NCI-H526 treated with DMSO at 0.1 percent for 48 hours (cell line): Measurements from ENCODE around the gene PPFIBP2.
A peak's percentile ranks its signal among the peaks of the same experiment; 100 is the strongest.

Experiments
- DNase-seq: peaks from one replicate; lab custom pipeline; 2025; lab: John Stamatoyannopoulos, UW

PPFIBP2 gene

GRCh38 chr11:7600205-7600775 is 86.5 kb downstream of the PPFIBP2 start:
- DNase-seq: no peak

DNA sequence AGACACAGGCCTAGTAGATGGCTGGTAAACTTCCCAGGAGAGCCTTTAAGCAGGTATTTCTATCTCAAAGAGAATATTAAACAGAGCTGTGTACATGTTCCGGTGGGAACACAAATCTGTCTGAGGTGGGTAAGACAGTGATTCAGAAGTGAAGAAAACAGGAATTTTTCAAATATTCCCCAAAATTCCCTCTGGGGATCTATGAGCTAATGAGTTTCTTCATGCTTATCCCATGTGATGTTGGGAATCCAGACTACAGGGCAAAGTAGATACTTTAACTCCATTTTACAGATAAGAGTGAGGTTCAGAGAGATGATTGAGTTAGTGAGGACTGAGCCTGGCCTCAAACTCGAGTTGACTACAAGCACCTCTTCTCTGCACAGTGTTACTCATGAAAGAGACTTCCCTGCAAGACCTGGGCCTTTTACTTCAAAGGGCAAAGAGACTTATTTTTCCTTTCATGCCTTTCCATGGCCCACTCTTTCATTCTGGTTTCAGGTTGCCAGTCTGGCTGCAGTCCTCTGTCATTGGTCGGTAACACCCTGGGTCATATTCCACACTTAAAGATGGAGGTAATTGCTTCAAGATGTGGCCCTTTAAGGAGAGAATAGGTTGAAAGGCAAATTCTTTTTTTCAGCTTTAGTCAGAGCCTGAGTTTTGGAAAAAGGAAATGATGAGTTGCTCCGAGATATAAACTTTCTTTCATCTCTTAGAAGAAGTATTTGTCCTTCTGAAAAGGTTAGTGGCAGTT is 89.4 kb downstream of the PPFIBP2 start:
- DNase-seq: no peak

- no peak for DNase-seq
These were observed 90.6 kb downstream of the PPFIBP2 start for GRCh38 chr11:7604331-7604955.

GRCh38 chr11:7605186-7605943 is 91.6 kb downstream of the PPFIBP2 start:
- DNase-seq: no peak

DNA sequence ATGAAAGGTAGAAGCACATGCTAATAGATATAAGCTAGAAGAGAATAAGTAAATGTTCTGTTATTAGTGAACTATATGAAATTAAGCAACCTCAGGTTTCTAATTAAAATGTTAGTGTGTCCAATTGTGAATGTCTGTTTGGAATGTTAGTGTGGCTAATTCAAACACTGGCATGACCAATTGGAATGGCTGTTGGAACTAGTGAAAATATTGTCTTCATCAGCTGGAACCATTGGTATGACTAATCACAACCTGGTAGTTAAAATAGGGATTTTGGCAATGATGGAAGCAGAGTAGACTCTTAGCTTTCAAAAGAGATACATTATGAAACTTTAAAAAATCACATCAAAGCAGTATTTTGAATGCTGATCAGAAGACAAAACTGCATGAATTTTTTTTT is 92.7 kb downstream of the PPFIBP2 start:
- no peak for DNase-seq

DNA sequence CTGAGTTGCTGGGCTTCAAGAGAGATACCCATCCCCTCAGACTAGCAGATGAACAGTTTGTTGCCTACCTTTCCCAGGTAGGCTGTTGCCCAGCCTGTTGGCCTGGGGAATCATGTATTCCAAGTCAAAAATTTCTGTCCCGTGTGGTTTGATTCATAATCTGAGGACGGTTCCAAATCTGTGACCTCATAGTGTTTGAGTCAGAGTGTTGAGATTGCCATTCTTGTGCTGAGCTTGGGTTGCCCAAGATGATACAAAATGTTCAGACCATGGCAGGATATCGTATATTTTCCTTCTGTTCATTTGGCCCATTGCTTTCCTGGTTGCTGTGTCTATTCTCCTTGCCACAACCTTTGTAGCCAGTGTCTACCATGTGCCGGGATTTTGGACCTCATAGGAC is 95.2 kb downstream of the PPFIBP2 start:
- DNase-seq: no peak

DNA sequence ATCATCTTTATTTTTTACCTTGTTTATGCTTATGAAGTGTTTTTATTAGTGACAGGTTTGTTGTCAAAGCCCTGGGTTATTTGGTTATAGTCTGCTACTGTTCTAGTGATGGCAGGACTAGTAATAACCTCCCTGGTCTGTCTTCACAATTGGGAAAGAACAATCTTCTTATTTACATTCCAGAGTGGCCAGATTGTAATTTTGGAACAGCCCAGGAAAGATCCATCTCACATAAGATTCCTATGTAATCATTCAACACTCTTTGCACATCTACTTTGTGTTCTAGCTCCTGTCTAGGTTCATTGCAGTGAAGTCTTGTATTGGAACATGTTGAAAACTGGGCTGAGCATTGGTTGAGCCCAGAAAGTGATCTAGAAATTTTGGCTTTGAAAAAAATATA is 95.7 kb downstream of the PPFIBP2 start:
- DNase-seq: no peak

DNA sequence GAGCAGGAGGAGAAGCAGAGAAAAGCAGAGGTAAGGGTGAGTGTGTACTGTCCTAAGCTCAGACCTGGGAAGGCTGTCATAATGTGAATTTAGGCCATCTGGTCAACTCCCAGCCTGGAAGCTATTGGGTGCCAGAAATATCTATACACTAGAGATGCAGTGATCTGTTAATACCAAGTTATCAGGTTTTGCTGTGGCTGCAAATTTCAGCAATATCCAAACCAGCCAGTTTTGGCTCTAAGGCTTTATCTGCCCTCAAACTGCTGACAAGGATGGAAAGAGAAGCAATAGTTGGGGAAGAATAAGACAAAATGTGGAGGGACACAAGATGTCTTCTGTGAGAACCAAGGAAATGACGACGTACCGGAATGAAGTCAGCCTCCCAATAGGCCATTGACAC is 96.6 kb downstream of the PPFIBP2 start:
- no peak for DNase-seq

DNA sequence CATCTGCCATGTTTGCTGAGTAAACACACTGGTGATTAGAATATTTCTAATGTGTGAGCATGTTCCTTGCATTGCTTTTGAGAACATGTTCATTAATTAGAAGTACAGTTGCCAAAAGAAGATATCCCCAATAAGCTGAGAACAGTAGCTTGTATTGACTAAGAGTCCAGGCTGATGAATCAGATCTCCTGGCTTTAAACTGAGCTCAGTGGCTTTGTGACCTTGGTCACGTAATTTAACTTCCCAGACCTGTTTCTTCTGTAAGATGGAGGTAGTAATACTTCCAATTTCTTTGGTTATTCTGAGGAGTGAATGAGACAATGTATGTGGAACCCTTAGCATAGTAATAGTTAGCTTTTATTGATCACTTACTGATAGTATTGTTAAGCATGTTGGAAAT is 97.6 kb downstream of the PPFIBP2 start:
- DNase-seq: no peak

DNA sequence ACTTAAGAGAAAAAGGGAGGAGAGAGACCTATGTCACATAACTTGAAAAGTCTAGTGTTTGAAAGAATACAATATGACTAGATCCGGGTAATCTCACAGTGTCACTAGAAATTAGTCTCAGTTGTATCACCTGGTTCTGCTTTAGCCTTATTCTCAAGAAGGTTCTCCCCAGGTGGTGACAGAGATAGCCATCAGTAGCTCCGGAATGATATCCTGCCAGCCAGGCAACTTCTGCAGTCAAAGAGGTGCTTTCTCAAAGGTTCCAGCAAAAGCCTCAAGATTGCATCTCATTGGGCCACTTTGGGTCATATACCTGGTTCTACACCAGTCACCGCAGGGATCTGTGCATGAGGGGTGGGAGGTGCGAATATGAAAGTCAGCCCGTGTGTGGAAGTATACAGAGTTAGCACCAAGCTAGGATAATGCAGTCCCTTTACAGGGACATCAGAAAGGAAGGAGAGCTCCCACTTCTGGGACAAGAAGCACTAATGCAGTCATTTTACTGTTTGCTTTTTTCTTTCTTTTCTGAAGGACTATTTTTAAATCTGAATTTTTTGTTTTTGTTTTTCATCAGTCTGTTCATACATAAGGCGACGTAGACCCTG is 98.4 kb downstream of the PPFIBP2 start:
- no peak for DNase-seq

DNA sequence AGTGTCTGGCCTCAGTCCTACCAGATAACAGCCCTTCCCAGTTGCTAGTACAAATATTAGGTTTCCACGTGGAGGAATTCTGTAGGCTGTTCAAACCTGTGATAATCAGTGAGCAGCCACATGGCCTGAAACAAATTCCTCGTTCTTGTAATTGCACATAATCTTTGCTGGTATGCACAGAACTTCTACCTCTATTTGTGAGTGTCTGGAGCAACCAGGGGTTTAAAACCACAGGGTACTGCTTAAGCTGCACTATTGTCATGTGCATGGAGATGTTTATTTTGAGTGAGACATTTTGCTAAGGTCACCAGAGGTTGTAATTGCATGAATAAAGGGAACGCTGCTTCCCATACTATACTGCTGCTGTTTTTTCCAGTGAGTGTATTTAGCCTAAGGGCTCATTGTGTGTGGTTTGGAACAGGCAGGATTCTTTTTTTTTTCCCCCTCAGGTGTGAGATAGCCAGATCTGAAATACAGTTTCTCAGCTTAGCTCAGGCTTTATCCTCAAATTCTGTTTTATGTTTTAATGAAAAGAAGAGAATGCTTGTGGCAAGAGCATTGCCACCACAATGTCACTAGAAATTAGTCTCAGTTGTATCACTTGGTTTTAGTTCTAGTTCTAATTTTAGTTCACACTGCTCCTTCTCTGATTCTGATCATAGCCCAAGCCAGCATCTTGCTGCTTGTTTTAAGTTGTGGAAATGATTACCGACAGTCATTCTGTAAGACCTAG is 99.0 kb downstream of the PPFIBP2 start:
- DNase-seq: no peak

- no peak for DNase-seq
These were observed 99.6 kb downstream of the PPFIBP2 start for GRCh38 chr11:7613394-7613720.

- DNase-seq: no peak
These were observed 100.9 kb downstream of the PPFIBP2 start for GRCh38 chr11:7614656-7615055.

DNA sequence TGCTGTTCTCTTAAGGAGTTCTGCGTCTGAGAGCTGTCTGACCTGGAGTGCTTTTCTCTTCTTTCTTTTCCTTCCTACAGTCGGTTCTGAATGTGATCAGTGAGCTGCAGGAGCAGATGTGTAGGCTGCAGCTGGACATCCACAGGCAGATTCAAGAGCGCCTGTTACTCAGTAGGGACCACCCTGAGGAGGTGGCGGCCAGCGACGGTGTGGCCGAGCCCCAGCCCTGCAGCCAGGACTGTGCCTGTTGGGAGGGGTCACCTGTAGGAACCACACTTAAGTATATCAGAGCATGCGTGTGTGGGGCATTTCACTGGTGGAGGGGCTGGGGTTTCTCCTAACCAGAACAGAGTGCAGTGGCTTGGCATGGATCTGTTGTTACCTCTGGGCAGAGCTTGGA is 103.2 kb downstream of the PPFIBP2 start:
- DNase-seq: no peak

DNA sequence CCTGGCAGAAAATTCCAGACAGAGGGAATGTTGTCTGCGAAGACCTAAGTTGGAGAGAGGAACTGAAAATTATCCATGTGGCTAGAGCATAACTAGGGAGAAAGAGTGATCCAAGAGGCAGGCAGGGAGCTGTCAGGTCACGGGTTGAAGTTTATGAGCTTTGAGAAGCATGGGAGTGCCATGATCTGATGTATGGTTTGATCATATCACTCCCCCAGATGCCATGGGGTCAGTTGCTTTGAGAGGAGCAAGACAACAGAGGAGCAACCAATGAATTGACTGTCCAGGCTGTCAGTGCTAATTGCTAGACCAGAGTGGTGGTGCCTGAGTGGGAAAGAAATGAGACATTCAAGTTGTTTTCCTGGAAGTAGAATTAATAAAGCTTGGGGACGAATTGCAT is 105.5 kb downstream of the PPFIBP2 start:
- DNase-seq: no peak

GRCh38 chr11:7621090-7621489 is 107.3 kb downstream of the PPFIBP2 start:
- peak; percentile 7 for DNase-seq

- no peak for DNase-seq
These were observed 107.8 kb downstream of the PPFIBP2 start for GRCh38 chr11:7621554-7621953.

DNA sequence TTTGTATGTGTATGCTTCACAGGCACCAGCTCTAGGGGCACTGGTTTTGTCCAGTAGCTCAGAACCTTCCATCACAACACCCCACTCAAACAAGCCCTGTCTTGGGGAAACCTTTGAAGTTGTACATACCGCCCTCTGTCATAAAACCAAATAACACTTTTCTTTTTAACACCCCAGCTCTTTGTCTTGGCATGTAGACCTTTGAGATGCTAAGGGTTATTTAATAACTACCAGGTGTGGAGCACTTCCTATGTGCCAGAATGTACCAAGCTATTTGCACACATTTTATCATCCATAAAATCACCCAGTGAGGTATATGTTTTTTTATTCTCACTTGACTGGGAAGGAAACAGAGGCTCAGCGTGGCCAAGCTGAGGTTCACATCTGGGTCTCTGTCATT is 108.9 kb downstream of the PPFIBP2 start:
- no peak for DNase-seq

- DNase-seq: no peak
These were observed 114.9 kb downstream of the PPFIBP2 start for GRCh38 chr11:7628660-7629059.

DNA sequence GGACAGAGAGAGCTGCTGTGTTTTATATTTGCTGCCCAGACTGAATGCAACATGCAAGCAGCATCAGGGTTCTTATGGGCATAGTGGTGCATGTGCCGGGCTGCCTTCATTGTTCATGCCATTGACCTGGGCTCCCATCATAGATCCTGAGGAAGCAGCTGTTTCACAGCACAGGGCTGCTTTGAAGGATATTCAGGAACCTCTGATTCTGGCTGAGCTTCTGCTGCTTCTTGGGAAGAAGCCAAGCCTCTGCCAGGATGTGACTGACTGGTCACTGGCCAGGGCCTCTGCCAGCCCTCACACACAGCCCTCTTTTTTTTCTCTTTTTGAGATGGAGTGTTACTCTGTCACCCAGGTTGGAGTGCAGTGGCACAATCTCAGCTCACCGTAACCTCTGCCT is 116.2 kb downstream of the PPFIBP2 start:
- DNase-seq: no peak

- no peak for DNase-seq
These were observed 118.4 kb downstream of the PPFIBP2 start for GRCh38 chr11:7632211-7632610.

- no peak for DNase-seq
These were observed 121.3 kb downstream of the PPFIBP2 start for GRCh38 chr11:7635137-7635536.
